ENCODE measurements around the gene PCDHGA6.
"Not testable (repeated sequence)": the region's sequence is repeated elsewhere in the genome, so short reads cannot be mapped to it uniquely, and the experiment has no call there.

PCDHGA6 gene

GRCh38 chr5:141373673-141374317 lies at the start of gene PCDHGA6:
PCDHGA6 (plus strand) TSS chr5:141373891; CDS start chr5:141374084, 193 bp downstream.
- DNase-seq = no peak
- H3K27me3 ChIP-seq = no peaks in the 10 kb centered on the region
- peaks cover 6 to 100% (median 95%) of the 10 kb centered on the region in 3 donors for H3K9me3 ChIP-seq
- intact Hi-C loops (cut with DNase I; ENCODE audit: low total_unique reads) = no loop called here
- H3K4me3 ChIP-seq = peak within 1 kb of the TSS; percentile 21 to 30
- peak in 1 of 2 experiments; percentile 25 for TF ChIP-seq CTCF (IDR thresholded peaks at IDR 0.05)
- H3K4me1 ChIP-seq = no peaks in the 10 kb centered on the region
- H3K36me3 ChIP-seq = peaks cover 0 to 71% (median 70%) of the 10 kb centered on the region in 3 donors
- no peak within 1 kb of the TSS for H3K27ac ChIP-seq

- Histone ChIP-seq H3K9me3 (peaks cover 4 to 57% (median 31%) of the 10 kb centered on the region in 3 donors), H3K27me3 (no peaks in the 10 kb centered on the region), H3K4me3 (peak overlapping the region; percentile 50 to 55), H3K36me3 (peaks cover 0 to 19% (median 12%) of the 10 kb centered on the region in 3 donors), H3K27ac (peak overlapping the region; percentile 73 to 74), H3K4me1 (peaks cover 0 to 7% (median 2%) of the 10 kb centered on the region in 4 donors)
- intact Hi-C loops (cut with DNase I; ENCODE audit: low total_unique reads) = loop anchor here (10.0 kb wide), 1 partner anchor 89 kb away; the partner anchor contains the start of genes PCDHGA10 and PCDHGB7
- peak; percentile 47 to 57 for TF ChIP-seq CTCF (IDR thresholded peaks at IDR 0.05)
- DNase-seq = peak; percentile 52 to 82
Measured at GRCh38 chr5:141326088-141326854, 47.4 kb upstream of the PCDHGA6 start.

- peaks cover 0 to 26% (median 15%) of the 10 kb centered on the region in 3 donors for H3K36me3 ChIP-seq
- no peak overlapping the region for H3K27ac ChIP-seq
- TF ChIP-seq CTCF (IDR thresholded peaks at IDR 0.05) = no peak
- DNase-seq = no peak
- peaks cover 0 to 4% (median 0%) of the 10 kb centered on the region in 4 donors for H3K4me1 ChIP-seq
- peaks cover 5 to 65% (median 50%) of the 10 kb centered on the region in 3 donors for H3K9me3 ChIP-seq
- no peak overlapping the region for H3K4me3 ChIP-seq
- H3K27me3 ChIP-seq = no peaks in the 10 kb centered on the region
- intact Hi-C loops (cut with DNase I; ENCODE audit: low total_unique reads) = loop anchor here (10.0 kb wide), 1 partner anchor 87 kb away; the partner anchor contains the start of genes PCDHGA10 and PCDHGB7
Measured at GRCh38 chr5:141328231-141328630, 45.5 kb upstream of the PCDHGA6 start.

GRCh38 chr5:141330299-141331080 lies 43.2 kb upstream of the PCDHGA6 start, which contains the start of gene PCDHGA1:
PCDHGA1 (plus strand) TSS chr5:141330514.
- Histone ChIP-seq H3K4me3 (no peak within 1 kb of the TSS), H3K27ac (no peak within 1 kb of the TSS), H3K27me3 (no peaks in the 10 kb centered on the region), H3K4me1 (peaks cover 0 to 4% (median 0%) of the 10 kb centered on the region in 4 donors), H3K36me3 (peaks cover 0 to 38% (median 22%) of the 10 kb centered on the region in 3 donors), H3K9me3 (peaks cover 5 to 86% (median 64%) of the 10 kb centered on the region in 3 donors)
- TF ChIP-seq CTCF (IDR thresholded peaks at IDR 0.05) = no peak
- intact Hi-C loops (cut with DNase I; ENCODE audit: low total_unique reads) = no loop called here
- no peak for DNase-seq

GRCh38 chr5:141332571-141332970 lies 41.1 kb upstream of the PCDHGA6 start:
- H3K4me3 ChIP-seq; H3K27me3 ChIP-seq; H3K27ac ChIP-seq; DNase-seq; H3K4me1 ChIP-seq; intact Hi-C loops (cut with DNase I; ENCODE audit: low total_unique reads): not testable (repeated sequence)
- H3K9me3 ChIP-seq = peaks cover 5 to 96% (median 65%) of the 10 kb centered on the region in 3 donors
- peaks cover 0 to 38% (median 22%) of the 10 kb centered on the region in 3 donors for H3K36me3 ChIP-seq
